ENCODE measurements around the gene FBXO41. TPM values are rescaled to one million over a fixed set of nuclear protein-coding genes. Genes with fewer than 3 reads are reported as not detected.

FBXO41 gene
- total RNA-seq, 1 donor from 2014 or later: 0.79 TPM

- peak; percentile 52 for DNase-seq
Observed at GRCh38 chr2:73212448-73213176, 71.7 kb downstream of the FBXO41 start.

GRCh38 chr2:73212098-73212447, 72.2 kb downstream of the FBXO41 start:
- DNase-seq: no peak

GRCh38 chr2:73210696-73211095, 73.6 kb downstream of the FBXO41 start:
- DNase-seq: no peak

- DNase-seq: no peak
Observed at GRCh38 chr2:73210019-73210418, 74.3 kb downstream of the FBXO41 start.

- no peak for DNase-seq
Observed at GRCh38 chr2:73208258-73208657, 76.0 kb downstream of the FBXO41 start.

- DNase-seq: peak; percentile 55
Observed at GRCh38 chr2:73205611-73206010, 78.7 kb downstream of the FBXO41 start.

Small RNA genes lying within 50 kb of the gene (small RNA-seq; reads per million reads assigned to genes)
- gene RNU6-111P (ENCODE audit: low replicate concordance): not detected

Other genes with a start within 250 kb of the FBXO41 start
- gene SFXN5, start 212.8 kb downstream of the FBXO41 start, total RNA-seq: 5.1 TPM
- gene RAB11FIP5, start 171.5 kb downstream of the FBXO41 start, total RNA-seq: 9.9 TPM
- gene NOTO, start 81.9 kb downstream of the FBXO41 start, total RNA-seq: not detected
- 15.3 TPM for gene SMYD5, start 70.2 kb downstream of the FBXO41 start, total RNA-seq
- 9.0 TPM for gene PRADC1, start 51.2 kb downstream of the FBXO41 start, total RNA-seq
- 124 TPM for gene CCT7, start 50.2 kb downstream of the FBXO41 start, total RNA-seq
- 0.10 TPM for gene EGR4, start 9.1 kb upstream of the FBXO41 start, total RNA-seq
- 30.8 TPM for gene ALMS1, start 101.4 kb upstream of the FBXO41 start, total RNA-seq

Measured in skin of body (tissue), 3 donors.